ENCODE measurements around the gene CAMP. TPM values are rescaled to one million over a fixed set of nuclear protein-coding genes. Genes with fewer than 3 reads are reported as not detected.

The CAMP gene
- 2.0 TPM for total RNA-seq

DNA sequence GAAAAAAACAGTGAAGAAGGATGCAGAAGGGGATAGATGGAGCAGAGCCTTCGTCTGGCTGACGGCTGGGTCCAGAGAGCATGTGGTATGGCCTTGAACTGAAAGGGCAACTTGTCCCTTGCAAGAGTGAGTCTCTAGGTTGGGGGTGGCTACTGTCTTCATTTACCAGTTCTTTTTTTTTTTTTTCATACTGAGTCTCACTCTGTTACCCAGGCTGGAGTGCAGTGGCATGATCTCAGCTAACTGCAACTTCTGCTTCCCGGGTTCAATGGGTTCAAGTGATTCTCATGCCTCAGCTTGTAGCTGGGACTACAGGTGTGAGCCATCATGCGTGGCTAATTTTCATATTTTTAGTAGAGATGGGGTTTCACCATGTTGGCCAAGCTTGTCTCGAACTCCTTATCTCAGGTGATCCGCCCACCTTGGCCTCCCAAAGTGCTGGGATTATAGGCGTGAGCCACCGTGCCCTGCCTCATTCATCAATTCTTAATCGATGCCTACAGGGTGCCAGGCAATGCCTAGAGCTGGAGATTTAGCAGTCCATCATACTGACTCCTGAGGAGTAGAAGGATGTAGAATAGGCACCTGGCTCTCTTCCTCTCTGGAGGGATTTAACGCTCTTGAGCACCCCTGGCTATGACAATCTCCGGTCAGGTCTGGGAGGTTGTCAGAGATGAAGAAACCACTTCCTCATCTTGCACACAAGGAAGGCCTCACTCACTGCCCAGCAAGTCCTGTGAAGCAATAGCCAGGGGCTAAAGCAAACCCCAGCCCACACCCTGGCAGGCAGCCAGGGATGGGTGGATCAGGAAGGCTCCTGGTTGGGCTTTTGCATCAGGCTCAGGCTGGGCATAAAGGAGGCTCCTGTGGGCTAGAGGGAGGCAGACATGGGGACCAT lies at the start of gene CAMP:
Gene CAMP (plus strand): TSS at position 880 of the 898 bp plus-strand sequence. CDS start 17 bp downstream, at position 897.
- DNase-seq (ENCODE audit: low spot score) (peak; percentile 68), ATAC-seq (peak; percentile 24)
- intact Hi-C loops (cut with DNase I), result no loop called here

DNA sequence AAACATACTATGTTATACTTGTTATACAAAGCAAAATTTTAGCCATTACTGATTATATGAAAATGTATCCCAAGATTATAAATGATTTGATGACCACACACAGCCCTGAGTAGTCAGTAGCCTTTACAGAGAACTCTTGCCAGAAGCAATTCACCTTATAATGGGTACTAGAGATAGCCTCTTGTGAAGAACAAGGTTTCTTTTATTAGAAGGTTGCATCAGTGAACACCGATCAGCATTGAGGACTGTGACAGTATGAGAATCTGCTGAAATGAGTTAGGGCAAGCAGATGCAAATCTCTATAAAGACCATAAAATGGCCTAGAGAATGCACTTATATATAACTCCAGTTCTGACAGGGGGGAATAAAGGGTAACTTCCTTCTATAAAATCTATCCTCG lies 45.2 kb upstream of the CAMP start:
- intact Hi-C loops (cut with DNase I), result no loop called here
- DNase-seq (ENCODE audit: low spot score), result no peak
- no peak for ATAC-seq

- DNase-seq (ENCODE audit: low spot score) (no peak), ATAC-seq (no peak)
- intact Hi-C loops (cut with DNase I), result no loop called here
These were observed 43.3 kb upstream of the CAMP start for GRCh38 chr3:48180021-48180420.

GRCh38 chr3:48180531-48181253 lies 42.6 kb upstream of the CAMP start:
- ATAC-seq (no peak), DNase-seq (ENCODE audit: low spot score) (no peak)
- intact Hi-C loops (cut with DNase I), result no loop called here

GRCh38 chr3:48184299-48184698 lies 39.0 kb upstream of the CAMP start:
- intact Hi-C loops (cut with DNase I), result loop anchor here (2.0 kb wide), 1 partner anchor 57 kb away; no protein-coding TSS in a partner anchor
- DNase-seq (ENCODE audit: low spot score) (no peak), ATAC-seq (no peak)

- DNase-seq (ENCODE audit: low spot score), result no peak
- intact Hi-C loops (cut with DNase I), result loop anchor here (2.0 kb wide), 1 partner anchor 58 kb away; no protein-coding TSS in a partner anchor
- no peak for ATAC-seq
These were observed 38.2 kb upstream of the CAMP start for GRCh38 chr3:48185129-48185528.

- no peak for DNase-seq (ENCODE audit: low spot score)
- intact Hi-C loops (cut with DNase I), result no loop called here
- no peak for ATAC-seq
These were observed 36.5 kb upstream of the CAMP start for GRCh38 chr3:48186631-48187300.

- DNase-seq (ENCODE audit: low spot score) (no peak), ATAC-seq (no peak)
- intact Hi-C loops (cut with DNase I), result no loop called here
These were observed 36.1 kb upstream of the CAMP start for GRCh38 chr3:48187301-48187578.

- peak; percentile 65 for DNase-seq (ENCODE audit: low spot score)
- ATAC-seq, result peak; percentile 44
- intact Hi-C loops (cut with DNase I), result no loop called here
These were observed 35.6 kb upstream of the CAMP start for GRCh38 chr3:48187579-48188265.

GRCh38 chr3:48188266-48189201 lies 34.8 kb upstream of the CAMP start, which contains the start of gene CDC25A:
Gene CDC25A (minus strand): TSS chr3:48188417. CDS start chr3:48187947, 470 bp downstream.
- peak; percentile 100 for ATAC-seq
- peak; percentile 96 for DNase-seq (ENCODE audit: low spot score)
- intact Hi-C loops (cut with DNase I), result no loop called here

DNA sequence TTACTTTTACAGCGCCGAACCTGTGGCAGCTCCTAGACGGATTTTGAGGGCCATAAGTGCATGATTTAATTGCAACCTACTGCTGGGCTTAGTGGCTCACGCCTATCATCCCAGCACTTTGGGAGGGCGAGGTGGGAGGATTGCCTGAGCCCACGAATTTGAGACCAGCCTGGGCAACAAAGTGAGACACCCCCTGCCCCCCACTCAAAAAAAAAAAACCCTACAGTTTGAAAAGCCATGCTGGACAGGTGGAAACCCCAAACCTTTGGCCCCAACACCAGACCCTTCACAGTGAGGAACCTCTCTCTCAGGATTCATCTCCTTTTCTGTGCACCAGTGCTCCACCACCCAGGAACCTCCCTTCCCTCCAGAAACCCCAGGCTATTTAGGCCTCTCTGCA lies 34.0 kb upstream of the CAMP start:
- ATAC-seq (no peak), DNase-seq (ENCODE audit: low spot score) (no peak)
- intact Hi-C loops (cut with DNase I), result no loop called here

DNA sequence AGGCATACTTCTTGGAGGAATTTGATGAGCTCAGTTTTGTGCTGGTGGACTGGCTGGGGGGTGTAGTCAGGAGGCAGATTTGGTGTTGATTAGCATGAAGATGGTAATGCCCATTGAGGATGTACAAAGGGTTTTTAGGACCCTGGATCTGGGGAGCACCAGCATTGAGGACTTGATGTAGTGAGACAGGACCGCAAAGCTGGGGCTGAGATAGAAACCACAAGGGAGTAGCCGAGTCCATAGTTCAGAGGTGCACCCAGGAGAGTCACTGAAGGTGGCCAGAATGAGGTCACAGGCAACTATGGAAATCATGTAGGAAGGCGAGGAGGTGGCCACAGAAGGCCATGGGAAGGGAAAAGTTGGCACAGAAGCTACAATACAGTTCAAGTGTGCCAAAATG lies 32.4 kb upstream of the CAMP start:
- intact Hi-C loops (cut with DNase I), result no loop called here
- no peak for ATAC-seq
- DNase-seq (ENCODE audit: low spot score), result no peak

DNA sequence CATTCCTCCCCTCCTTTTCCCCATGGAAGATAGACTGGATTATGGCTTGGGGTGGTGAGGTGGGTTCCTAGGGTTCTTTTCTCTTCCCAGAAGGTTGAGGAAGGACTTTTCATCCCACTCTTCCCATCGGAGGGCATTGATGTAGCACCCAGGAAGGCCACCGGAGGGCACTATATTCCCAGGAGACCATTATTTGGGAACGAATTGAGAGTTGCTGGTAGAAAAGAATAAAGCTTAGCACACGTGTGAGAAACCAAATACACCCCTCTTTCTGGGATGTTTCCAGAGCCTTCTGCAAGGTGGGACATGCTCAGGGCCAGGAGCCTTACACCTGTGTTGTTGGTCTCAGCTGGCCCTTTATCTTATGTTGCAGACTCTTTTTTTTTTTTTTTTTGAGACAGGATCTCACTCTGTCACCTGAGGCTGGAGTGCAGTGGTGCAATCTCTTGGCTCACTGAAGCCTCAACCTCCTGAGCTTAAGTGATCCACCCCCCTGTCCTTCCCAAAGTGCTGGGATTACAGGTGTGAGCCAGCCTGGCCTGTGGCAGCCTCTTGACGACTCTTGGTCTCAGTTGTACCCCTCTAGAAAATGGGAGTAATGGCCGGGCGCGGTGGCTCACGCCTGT lies 28.7 kb upstream of the CAMP start:
- DNase-seq (ENCODE audit: low spot score) (no peak), ATAC-seq (peak; percentile 46)
- intact Hi-C loops (cut with DNase I), result no loop called here

DNA sequence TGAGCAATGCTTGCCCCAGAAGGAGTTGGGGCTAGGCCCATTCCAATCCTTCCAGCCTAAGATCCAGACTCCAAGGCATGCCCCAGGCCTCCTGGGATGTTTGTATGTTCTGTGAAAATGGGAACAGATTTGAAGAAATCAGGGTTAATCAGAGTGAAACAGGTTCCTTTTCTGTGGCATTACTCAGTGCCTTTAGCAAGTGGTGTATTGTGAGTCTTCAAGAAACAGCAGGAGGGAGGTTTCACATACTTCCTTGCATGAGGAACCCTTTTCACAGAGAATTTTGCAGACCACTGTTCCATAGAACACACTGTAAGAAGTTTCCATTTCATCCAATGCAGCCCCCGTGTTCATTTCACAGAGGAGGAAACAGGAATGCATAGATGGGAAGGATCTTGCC lies 26.7 kb upstream of the CAMP start:
- ATAC-seq (no peak), DNase-seq (ENCODE audit: low spot score) (no peak)
- intact Hi-C loops (cut with DNase I), result no loop called here

- no peak for ATAC-seq
- DNase-seq (ENCODE audit: low spot score), result no peak
- intact Hi-C loops (cut with DNase I), result no loop called here
These were observed 24.2 kb upstream of the CAMP start for GRCh38 chr3:48199117-48199516.

- intact Hi-C loops (cut with DNase I), result no loop called here
- no peak for ATAC-seq
These were observed 20.7 kb upstream of the CAMP start for GRCh38 chr3:48202632-48203031.

GRCh38 chr3:48208076-48208475 lies 15.2 kb upstream of the CAMP start:
- intact Hi-C loops (cut with DNase I), result no loop called here
- peak; percentile 30 for ATAC-seq
- no peak for DNase-seq (ENCODE audit: low spot score)

More at GRCh38 chr3:48202632-48203031, 20.7 kb upstream of the CAMP start:
- DNase-seq (ENCODE audit: low spot score), result no peak

- DNase-seq (ENCODE audit: low spot score) (no peak), ATAC-seq (no peak)
- intact Hi-C loops (cut with DNase I), result no loop called here
These were observed 13.8 kb upstream of the CAMP start for GRCh38 chr3:48209445-48209844.
